ENCODE results near the gene SMPD2.
A peak's percentile ranks its signal among the peaks of the same experiment; 100 is the strongest.

The SMPD2 gene

GRCh38 chr6:109488001-109488400 is 47.5 kb downstream of the SMPD2 start:
- DNase-seq = no peak

GRCh38 chr6:109490713-109491112 is 50.2 kb downstream of the SMPD2 start:
- no peak for DNase-seq

GRCh38 chr6:109491207-109491938 is 50.8 kb downstream of the SMPD2 start:
- peak; percentile 45 for DNase-seq
